BLaER1 treated with 17β-estradiol and CSF1 and Interleukin-3, amounts not matched to agents 10 nM and 100 nM (cell line): ENCODE measurements around the gene TMEM63B.

Experiments
- H3K27ac ChIP-seq, 11 experiments: shearing (Covaris generic); formaldehyde crosslinking; 2 replicates each; pipeline ENCODE4 v1.8.1; 2022
- H3K27me3 ChIP-seq, 11 experiments: shearing (Covaris generic); formaldehyde crosslinking; 2 replicates each; pipeline ENCODE4 v1.8.1; 2022
- H3K36me3 ChIP-seq, 11 experiments: shearing (Covaris generic); formaldehyde crosslinking; 2 replicates each; pipeline ENCODE4 v1.8.1; 2022
- H3K4me1 ChIP-seq, 10 experiments: shearing (Covaris generic); formaldehyde crosslinking; 2 replicates each; pipeline ENCODE4 v1.8.1; 2022
- H3K4me2 ChIP-seq, 11 experiments: shearing (Covaris generic); formaldehyde crosslinking; 2 replicates each; pipeline ENCODE4 v1.8.1; 2022
- H3K4me3 ChIP-seq, 10 experiments: shearing (Covaris generic); formaldehyde crosslinking; 2 replicates each; pipeline ENCODE4 v1.8.1; 2022
- H3K9ac ChIP-seq, 11 experiments: shearing (Covaris generic); formaldehyde crosslinking; 2 replicates each; pipeline ENCODE4 v1.8.1; 2022
- H3K9me3 ChIP-seq, 11 experiments: shearing (Covaris generic); formaldehyde crosslinking; replicated peaks in 1 of 11; 2 replicates each; pipeline ENCODE4 v1.8.1; 2022
- H4K20me1 ChIP-seq, 11 experiments: shearing (Covaris generic); formaldehyde crosslinking; 2 replicates each; pipeline ENCODE4 v1.8.1; 2022
- Cebpa-rat ChIP-seq, 11 experiments: shearing (Covaris generic); IDR thresholded peaks; 2 replicates each; pipeline ENCODE4 v1.8.1; 2022

TMEM63B gene

GRCh38 chr6:44201638-44202303, 74.4 kb downstream of the TMEM63B start:
- Histone ChIP-seq H3K4me1 (peaks cover 5 to 30% (median 20%) of the 10 kb centered on the region in 10 experiments; a peak in 18 of 20 replicates), H3K27ac (no peak overlapping the region; a peak in 1 of 22 replicates), H3K36me3 (no peaks in the 10 kb centered on the region), H3K27me3 (no peaks in the 10 kb centered on the region; a peak in 1 of 22 replicates), H4K20me1 (no peaks in the 10 kb centered on the region), H3K4me2 (peak overlapping the region in 10 of 11 experiments; percentile 28 to 81 (median 66); a peak in 18 of 22 replicates), H3K4me3 (no peak overlapping the region), H3K9me3 (no peaks in the 10 kb centered on the region), H3K9ac (peak overlapping the region in 1 of 11 experiments; percentile 4; a peak in 3 of 22 replicates)
- TF ChIP-seq Cebpa-rat (IDR thresholded peaks at IDR 0.05): no peak

- Histone ChIP-seq H4K20me1 (no peaks in the 10 kb centered on the region), H3K36me3 (no peaks in the 10 kb centered on the region), H3K4me2 (peak overlapping the region in 7 of 11 experiments; percentile 59 to 81 (median 70); a peak in 11 of 22 replicates), H3K9ac (no peak overlapping the region), H3K27me3 (no peaks in the 10 kb centered on the region; a peak in 1 of 22 replicates), H3K4me1 (peaks cover 5 to 30% (median 20%) of the 10 kb centered on the region in 10 experiments; a peak in 18 of 20 replicates), H3K4me3 (no peak overlapping the region), H3K27ac (no peak overlapping the region), H3K9me3 (no peaks in the 10 kb centered on the region)
- no peak for TF ChIP-seq Cebpa-rat (IDR thresholded peaks at IDR 0.05)
These were observed 75.1 kb downstream of the TMEM63B start for GRCh38 chr6:44202332-44202971.

DNA sequence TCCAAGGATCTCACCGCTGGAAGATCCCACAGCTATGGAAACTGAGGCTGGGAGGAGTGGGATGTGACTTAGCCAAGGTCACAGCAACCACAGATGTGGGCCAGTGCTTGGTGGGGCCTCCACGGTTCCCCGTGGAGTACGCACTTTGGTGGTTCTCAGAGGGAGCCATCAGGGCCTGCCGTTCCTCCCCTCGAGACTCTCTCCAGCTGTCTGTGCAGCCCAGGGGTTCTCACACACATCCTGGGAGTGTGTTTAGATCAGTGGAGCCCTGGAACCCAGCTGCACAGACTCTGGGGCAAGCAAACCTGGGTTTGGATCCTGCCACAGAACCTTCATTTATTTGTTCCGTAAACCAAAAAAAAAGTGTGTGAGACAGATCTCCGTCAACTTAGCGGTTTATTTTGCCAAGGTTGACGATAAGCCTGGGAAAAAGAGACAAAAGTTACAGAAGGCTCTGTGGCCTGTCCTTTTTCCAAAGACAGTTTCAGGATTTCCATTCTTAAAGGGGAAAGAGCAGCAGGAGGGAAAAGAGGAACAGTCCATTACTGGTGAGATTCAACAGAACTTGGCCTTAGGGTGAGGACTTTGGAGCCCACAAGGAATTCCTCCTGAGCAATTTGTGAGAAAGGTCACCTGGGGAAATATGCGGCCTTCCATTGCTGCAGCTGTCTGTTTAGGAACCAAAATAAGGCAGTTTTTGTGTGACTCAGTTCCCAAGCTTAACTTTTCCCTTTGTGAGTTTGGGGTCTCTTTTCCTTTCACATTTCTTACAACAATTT, 75.8 kb downstream of the TMEM63B start:
- Histone ChIP-seq H3K27me3 (no peaks in the 10 kb centered on the region; a peak in 1 of 22 replicates), H3K9me3 (no peaks in the 10 kb centered on the region), H3K4me2 (0 out of 22 replicates have a peak overlapping the region, but pooled peaks of 1 of the 11 experiments have one; percentile 8), H4K20me1 (no peaks in the 10 kb centered on the region), H3K9ac (no peak overlapping the region), H3K4me1 (peaks cover 5 to 30% (median 20%) of the 10 kb centered on the region in 10 experiments; a peak in 18 of 20 replicates), H3K36me3 (no peaks in the 10 kb centered on the region), H3K27ac (no peak overlapping the region), H3K4me3 (no peak overlapping the region)
- no peak for TF ChIP-seq Cebpa-rat (IDR thresholded peaks at IDR 0.05)

GRCh38 chr6:44203955-44204354, 76.6 kb downstream of the TMEM63B start:
- Histone ChIP-seq H3K36me3 (no peaks in the 10 kb centered on the region), H3K27ac (no peak overlapping the region), H3K9ac (no peak overlapping the region), H3K9me3 (no peaks in the 10 kb centered on the region), H3K27me3 (no peaks in the 10 kb centered on the region; a peak in 1 of 22 replicates), H3K4me3 (no peak overlapping the region), H4K20me1 (no peaks in the 10 kb centered on the region), H3K4me2 (no peak overlapping the region), H3K4me1 (peaks cover 5 to 30% (median 20%) of the 10 kb centered on the region in 10 experiments; a peak in 18 of 20 replicates)
- TF ChIP-seq Cebpa-rat (IDR thresholded peaks at IDR 0.05): no peak
